ENCODE results near the gene MSANTD1.

MSANTD1 gene

DNA sequence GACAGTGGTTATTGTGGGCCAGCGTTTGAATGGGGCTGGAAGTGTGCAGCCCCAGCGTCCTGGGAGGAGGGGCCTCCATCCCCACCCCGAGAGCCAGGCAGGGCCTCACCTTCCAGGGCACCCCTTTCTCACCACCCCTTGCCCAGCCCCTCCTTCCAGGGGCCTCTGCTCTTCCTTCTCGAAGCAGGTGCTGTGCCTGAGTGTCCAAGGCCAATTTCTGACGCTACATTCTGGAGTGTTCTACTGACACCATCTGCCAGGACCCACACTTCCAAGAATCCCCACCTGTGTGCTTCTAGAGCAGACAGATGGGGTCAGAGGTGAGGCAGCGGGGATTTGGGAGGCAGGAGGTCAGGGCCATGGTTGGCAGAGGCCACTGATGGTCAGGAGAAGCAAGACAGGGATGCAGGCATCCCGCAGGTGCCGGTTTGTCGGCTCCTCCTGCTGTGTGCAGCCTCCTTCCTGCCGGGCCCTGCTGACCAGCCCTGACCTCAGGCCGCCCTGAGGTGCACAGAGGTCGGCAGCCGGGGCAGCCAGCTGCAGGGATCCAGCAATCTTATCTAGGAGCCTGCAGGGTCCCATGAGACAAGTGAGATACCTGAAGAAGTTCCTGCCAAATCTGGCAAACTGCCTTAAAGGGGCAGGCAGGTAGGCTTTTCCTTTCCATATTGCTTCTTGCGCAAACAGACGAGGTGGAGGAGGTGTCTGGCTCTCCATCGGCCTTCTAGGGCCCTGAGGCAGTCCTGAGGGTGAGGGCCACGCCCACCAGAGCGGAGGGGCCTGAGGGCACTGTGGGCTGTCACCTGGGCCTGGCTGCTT lies 18.8 kb downstream of the MSANTD1 start:
- DNase-seq, result no peak

DNA sequence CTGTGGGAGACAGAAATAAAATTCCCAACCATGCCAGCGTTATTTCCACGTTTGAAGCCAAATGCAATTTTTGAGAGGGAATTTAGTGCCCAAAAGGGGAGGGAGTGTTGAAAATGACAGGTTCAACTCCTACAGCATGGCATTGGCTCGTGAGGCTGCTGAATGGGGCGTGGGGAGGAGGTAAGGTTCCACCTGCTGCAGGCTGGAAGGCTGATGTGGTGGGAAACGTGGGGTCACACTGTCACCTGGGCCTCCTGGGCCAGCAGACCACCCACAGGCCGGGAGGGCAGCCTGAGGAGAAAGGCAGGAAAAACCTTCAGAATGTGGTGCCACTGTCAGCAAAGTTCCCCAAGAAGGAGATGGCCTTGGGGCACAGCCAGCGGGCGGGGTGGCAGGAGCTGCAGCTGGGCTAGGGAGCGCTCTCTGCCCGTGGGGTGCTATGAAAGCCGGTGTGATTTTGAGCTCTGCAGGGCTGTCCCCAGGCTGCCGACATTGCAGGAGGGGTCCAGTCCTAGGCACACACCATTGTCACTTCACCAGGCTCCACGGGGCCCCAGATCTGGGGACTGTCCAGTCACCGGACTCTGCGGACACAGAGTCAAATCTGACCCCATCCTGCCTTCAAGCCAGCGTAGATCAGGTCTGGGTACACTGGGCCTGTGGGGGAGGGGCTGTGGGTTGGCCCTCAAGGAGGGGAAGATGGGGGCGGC lies 19.6 kb downstream of the MSANTD1 start:
- no peak for DNase-seq

GRCh38 chr4:3269105-3269927 lies 20.4 kb downstream of the MSANTD1 start:
- DNase-seq, result no peak

GRCh38 chr4:3269991-3270611 lies 21.1 kb downstream of the MSANTD1 start:
- peak in 1 of 2 donors; percentile 32 for DNase-seq

- DNase-seq, result no peak
Measured at GRCh38 chr4:3271131-3271530, 22.2 kb downstream of the MSANTD1 start.

GRCh38 chr4:3276986-3277385 lies 28.0 kb downstream of the MSANTD1 start:
- peak in 1 of 2 donors; percentile 42 for DNase-seq

- no peak for DNase-seq
Measured at GRCh38 chr4:3280466-3280865, 31.5 kb downstream of the MSANTD1 start.

GRCh38 chr4:3283483-3283882 lies 34.5 kb downstream of the MSANTD1 start:
- DNase-seq, result no peak

DNA sequence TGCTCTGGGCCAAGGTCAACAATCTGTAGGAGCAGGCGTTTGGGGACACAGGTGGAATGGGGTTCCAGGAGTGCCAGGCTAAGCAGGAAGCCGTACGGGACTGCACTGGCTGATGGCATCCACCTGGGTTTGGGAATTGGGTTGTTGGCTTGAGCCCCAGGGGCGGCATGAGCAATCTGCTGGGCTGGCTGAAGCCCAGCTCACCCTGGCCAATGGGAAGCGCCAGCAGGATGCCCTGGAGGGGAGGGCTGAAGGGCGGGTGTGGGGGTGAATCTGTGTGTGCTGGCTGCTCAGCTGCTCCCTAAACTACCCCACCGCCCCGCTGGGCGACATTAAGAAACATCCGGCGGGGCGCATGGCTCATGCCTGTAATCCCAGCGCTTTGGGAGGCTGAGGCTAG lies 35.0 kb downstream of the MSANTD1 start:
- no peak for DNase-seq

- no peak for DNase-seq
Measured at GRCh38 chr4:3284734-3285557, 36.0 kb downstream of the MSANTD1 start.

GRCh38 chr4:3285558-3286334 lies 36.8 kb downstream of the MSANTD1 start:
- DNase-seq, result no peak

DNA sequence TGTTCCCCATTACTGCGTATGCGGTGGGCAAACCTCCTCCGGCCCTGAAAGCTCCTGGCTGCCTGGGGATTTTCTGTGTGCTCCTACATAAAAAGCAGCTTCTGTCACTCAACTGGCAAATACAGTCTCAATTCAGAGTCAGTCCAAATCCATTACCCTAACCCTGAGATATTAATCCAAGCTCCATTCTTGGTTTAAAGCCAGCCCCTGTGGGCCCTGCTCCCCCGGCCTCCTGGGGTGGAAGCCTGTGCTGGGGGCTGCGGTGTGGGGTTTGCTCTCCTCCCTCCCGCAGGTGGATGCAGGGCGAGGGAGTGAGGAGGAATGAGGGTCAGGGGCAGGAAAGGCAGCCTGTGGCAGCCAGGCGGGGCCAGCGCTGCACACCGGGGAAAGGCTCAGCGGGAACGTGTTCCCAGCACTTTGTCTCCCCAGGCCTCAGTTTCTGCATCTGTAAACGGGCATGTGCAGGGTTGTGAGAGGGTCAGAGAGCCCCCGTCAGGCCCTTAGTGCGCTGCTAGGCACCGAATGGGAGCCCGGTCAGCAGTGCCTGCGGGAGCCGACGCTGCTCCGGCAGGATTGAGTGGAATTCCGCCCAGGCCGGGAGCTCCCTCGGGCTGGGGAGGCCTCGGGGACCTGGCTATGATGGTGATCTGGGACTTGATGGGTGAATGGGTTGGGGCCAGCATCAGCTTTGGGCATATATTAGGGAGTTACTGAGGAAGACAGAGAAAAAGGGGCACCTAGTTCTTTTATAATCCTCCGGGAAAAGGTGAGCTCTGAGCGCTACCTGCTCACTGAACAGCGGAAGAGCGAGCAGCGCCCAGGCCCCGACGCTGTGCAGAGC lies 37.6 kb downstream of the MSANTD1 start:
- no peak for DNase-seq

- no peak for DNase-seq
Measured at GRCh38 chr4:3287271-3287971, 38.5 kb downstream of the MSANTD1 start.

DNA sequence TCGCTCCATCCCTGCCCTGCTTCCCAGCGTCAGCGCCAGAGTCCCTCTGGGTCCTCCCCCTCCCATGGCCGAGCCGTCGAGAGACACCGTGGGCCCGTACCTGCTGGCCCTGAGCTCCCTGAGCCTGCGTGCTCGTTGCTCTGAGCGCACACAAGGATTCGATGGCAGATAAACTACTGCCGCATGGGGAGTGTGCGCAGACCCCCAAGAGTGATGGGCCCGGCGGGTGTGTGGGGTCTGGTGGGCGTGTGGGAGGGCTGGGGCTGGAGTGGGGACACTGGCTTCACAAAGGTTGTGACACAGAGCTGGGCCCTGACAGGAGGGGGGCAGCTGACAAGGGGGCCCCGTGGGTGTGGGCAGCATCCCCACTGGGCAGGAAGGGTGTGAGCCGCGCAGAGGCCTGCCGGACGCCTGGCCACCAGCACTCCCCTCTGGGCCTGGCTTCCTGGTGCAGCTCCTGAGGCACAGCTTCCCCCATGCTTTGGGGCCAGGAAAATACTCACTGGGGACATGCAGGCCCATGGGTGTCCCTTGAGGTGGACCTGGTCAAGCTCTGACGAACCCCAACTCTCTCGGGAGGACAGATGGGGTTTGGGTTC lies 39.1 kb downstream of the MSANTD1 start:
- no peak for DNase-seq

DNA sequence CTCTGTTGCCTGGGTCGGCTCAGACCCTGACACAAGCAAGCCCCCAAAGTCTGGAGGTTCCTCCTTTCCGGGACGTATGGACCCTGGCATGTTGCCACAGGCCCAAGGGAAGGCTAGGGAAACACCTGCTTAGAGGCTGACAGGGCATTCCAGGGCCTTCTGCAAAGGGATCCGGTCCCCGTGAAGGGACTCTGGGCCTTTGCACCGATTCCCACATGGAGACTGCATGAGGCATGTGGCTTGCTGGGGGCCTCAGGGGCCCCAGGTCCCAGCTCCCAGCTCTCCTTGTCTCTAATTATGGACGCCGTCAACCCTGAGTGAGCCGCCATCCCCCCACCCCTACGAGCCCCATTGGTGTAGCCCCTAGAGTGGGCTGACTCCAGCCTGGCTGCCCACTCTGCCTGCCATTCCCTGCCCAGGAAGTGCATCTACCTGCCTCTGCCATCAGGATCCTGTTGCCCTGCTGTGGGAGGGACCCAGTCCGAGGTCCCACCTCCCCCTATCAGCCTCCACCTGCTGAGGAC lies 39.7 kb downstream of the MSANTD1 start:
- no peak for DNase-seq

- DNase-seq, result no peak
Measured at GRCh38 chr4:3290476-3290875, 41.5 kb downstream of the MSANTD1 start.

GRCh38 chr4:3290889-3291321 lies 41.9 kb downstream of the MSANTD1 start:
- no peak for DNase-seq

- no peak for DNase-seq
Measured at GRCh38 chr4:3291411-3291968, 42.5 kb downstream of the MSANTD1 start.

All from hippocampal formation (tissue), 2 donors.